Measurements from ENCODE around the gene KRT73. TPM values are rescaled to one million over a fixed set of nuclear protein-coding genes. Genes with fewer than 3 reads are reported as not detected.

KRT73 gene
- total RNA-seq, 1 donor from 2014 or later, result not detected

DNA sequence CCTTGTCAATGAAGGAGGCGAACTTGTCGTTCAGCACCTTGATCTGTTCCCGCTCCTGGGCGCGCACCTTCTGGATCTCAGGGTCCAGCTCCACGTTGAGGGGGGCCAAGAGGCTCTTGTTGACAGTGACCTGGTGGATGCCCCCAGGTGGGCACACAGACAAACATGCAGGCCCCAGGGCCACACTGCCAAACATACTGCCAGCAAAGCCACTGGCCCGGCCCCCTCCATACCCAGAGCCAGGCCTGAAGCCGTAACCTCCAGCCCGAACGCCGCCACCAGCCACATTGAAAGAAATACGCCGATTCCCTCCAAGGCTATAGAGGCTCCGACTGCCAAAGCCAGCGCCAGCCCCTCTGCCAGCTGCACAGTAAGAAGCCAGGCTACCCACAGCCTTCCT is 45.1 kb downstream of the KRT73 start:
- TF ChIP-seq, protein P1, sequence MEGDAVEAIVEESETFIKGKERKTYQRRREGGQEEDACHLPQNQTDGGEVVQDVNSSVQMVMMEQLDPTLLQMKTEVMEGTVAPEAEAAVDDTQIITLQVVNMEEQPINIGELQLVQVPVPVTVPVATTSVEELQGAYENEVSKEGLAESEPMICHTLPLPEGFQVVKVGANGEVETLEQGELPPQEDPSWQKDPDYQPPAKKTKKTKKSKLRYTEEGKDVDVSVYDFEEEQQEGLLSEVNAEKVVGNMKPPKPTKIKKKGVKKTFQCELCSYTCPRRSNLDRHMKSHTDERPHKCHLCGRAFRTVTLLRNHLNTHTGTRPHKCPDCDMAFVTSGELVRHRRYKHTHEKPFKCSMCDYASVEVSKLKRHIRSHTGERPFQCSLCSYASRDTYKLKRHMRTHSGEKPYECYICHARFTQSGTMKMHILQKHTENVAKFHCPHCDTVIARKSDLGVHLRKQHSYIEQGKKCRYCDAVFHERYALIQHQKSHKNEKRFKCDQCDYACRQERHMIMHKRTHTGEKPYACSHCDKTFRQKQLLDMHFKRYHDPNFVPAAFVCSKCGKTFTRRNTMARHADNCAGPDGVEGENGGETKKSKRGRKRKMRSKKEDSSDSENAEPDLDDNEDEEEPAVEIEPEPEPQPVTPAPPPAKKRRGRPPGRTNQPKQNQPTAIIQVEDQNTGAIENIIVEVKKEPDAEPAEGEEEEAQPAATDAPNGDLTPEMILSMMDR (conservative IDR thresholded peaks at IDR 0.05; ENCODE audit: low read depth, low read length), result no peak
- no peak for DNase-seq (ENCODE audit: low read depth)
- no peak overlapping the region for H3K4me3 ChIP-seq (ENCODE audit: low read depth, low read length)

DNA sequence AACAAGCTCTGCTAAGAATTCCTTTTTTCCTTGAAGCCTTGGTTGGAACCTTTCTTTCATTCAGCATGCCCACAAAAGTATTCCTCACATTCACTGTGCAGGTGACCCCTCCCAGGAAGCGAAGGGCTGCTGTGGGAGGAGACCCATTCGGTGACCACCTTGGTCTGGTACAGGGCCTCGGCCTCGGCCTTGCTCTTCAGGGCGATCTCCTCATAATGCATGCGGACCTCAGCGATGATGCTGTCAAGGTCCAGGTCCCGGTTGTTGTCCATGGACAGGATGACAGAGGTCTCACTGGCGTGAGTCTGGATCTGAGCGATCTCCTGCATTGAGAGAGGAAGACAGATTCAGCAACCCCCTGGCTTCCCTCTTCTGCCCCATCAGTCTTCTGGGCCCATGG is 47.8 kb downstream of the KRT73 start:
- TF ChIP-seq, protein P1 (conservative IDR thresholded peaks at IDR 0.05; ENCODE audit: low read depth, low read length), result no peak
- no peak overlapping the region for H3K4me3 ChIP-seq (ENCODE audit: low read depth, low read length)
- DNase-seq (ENCODE audit: low read depth), result no peak

DNA sequence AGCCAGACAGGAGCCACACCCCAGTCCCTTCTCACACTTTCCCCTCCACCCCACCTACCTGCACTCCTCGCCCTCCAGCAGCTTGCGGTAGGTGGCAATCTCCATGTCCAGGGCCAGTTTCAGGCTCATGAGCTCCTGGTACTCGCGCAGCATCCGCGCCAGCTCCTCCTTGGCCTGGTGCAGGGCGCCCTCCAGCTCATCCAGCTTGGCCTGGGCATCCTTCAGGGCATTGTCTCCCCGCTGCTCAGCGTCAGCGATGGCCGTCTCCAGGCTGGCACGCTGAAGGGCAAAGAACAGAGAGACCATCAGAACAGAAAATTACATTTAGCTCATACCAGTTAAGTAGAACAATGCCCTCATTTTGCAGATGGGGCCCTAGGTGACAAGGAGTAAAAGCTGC is 50.2 kb downstream of the KRT73 start:
- H3K4me3 ChIP-seq (ENCODE audit: low read depth, low read length), result no peak overlapping the region
- TF ChIP-seq, protein P1 (conservative IDR thresholded peaks at IDR 0.05; ENCODE audit: low read depth, low read length), result no peak
- DNase-seq (ENCODE audit: low read depth), result no peak

DNA sequence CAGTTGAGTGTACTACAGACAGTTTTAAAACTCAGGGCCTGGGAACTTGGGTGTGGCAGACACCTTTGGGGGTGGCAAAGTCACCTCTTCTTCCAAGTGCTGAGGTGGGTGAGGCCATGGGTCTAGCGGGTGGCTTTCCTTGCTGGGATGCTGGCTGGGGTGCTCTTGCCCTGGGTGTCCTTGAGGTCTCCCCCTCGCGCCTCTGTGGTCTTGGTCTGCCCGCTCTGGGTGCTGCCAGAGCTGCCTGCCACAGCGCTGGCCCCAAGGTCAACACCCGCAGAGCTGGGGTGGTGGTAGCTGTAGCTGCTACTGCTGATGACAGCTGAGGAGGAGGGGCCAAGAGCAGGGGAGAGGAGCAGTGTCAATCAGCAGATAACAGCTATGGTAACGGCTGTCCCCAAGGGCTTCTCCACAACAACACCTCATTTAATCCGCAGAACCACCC is 51.5 kb downstream of the KRT73 start:
- no peak overlapping the region for H3K4me3 ChIP-seq (ENCODE audit: low read depth, low read length)
- TF ChIP-seq, protein P1 (conservative IDR thresholded peaks at IDR 0.05; ENCODE audit: low read depth, low read length), result no peak
- DNase-seq (ENCODE audit: low read depth), result no peak

DNA sequence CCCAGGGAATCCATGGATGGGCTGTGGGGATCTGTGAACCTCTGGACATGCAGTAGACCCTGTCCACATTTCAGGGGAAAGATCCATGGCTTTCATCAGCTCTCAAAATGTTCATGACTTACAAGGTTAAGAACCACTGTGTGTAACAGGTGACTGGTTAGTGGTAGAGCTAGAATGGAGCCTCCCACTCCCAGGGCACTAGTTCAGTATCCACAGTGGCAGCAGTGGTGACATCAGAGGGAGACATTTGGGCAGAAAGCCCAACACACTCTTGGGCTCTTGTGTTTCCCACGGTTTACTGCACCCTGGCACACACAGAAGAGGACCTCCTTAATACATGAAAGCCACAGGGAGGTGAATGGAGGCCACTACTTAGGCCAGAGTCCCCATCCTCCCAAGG is 53.8 kb downstream of the KRT73 start:
- no peak for DNase-seq (ENCODE audit: low read depth)
- H3K4me3 ChIP-seq (ENCODE audit: low read depth, low read length), result no peak overlapping the region
- TF ChIP-seq, protein P1 (conservative IDR thresholded peaks at IDR 0.05; ENCODE audit: low read depth, low read length), result no peak

DNA sequence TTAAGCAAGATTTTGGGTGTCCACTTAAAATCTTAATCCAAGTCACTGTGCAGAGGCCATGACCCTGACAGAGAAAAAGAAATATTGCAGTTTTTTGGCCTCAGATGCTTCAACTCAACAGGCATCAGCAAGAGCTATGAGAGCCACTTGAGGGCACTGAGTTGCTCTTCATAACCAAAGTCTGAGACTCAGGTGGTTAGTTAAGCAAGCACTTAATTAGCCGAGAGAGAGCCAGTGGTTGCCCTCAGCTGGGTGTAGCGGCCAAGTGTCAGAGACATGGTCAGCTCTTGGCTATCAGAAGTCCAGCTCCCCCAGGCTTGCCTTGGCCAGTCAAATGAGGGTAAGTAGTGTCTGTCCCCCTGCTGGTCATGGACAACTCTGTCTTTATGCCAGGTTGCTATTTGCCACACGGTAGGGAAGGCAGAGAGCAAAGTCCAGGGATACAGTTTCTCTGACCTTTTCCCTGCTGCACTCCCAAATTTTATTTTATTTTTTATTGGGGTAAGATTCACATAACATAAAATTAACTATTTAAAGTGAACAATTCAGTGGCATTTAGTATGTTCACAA is 56.4 kb downstream of the KRT73 start:
- DNase-seq (ENCODE audit: low read depth), result no peak
- H3K4me3 ChIP-seq (ENCODE audit: low read depth, low read length), result no peak overlapping the region
- TF ChIP-seq, protein P1 (conservative IDR thresholded peaks at IDR 0.05; ENCODE audit: low read depth, low read length), result peak; percentile 51

DNA sequence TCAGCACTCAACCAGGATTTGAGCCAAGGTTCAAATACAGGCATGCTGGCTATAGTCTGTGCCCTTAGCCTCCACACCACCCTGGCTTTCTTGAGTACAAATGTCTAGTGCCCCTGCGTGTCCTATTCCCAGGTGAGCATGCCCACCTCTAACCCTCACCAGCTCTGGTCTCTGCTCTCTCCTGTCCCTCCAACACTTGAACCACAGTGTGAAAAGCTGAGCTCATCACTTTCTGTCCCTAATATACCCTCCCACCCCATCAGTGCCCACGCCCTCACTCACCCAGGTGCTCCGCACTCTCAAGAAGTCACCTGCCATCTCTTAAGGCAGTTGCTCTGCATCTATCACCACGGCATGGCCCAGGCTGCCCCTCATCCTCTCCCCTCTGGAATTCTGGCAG is 58.4 kb downstream of the KRT73 start:
- TF ChIP-seq, protein P1 (conservative IDR thresholded peaks at IDR 0.05; ENCODE audit: low read depth, low read length), result no peak
- H3K4me3 ChIP-seq (ENCODE audit: low read depth, low read length), result no peak overlapping the region
- DNase-seq (ENCODE audit: low read depth), result no peak

All from epithelial cell of proximal tubule (primary cell).